ENCODE measurements around the gene ZNF215. TPM values are rescaled to one million over a fixed set of nuclear protein-coding genes. Genes with fewer than 3 reads are reported as not detected.

Gene ZNF215
- polyA plus RNA-seq = 3.3 to 6.1 TPM (median 5.3 TPM) in 3 replicates
- 2.8 TPM for polyA plus RNA-seq (2011; ENCODE audit: low read depth)
- polyA plus RNA-seq (2011; cell fraction: cytosol; rRNA removed) = 2.3 and 3.7 TPM in 2 replicates
- 9.4 and 12.0 TPM in 2 replicates for polyA plus RNA-seq (2011; cell fraction: nucleus; rRNA removed)
- 1.9 and 3.4 TPM in 2 replicates for polyA plus RNA-seq (2012; ENCODE audit: low replicate concordance)
- polyA minus RNA-seq = 5.4 to 10.3 TPM (median 6.1 TPM) in 3 replicates
- polyA minus RNA-seq (2011; cell fraction: cytosol; rRNA and poly(A)+ RNA removed) = 2.5 TPM
- 8.4 and 11.8 TPM in 2 replicates for polyA minus RNA-seq (2011; cell fraction: nucleus; rRNA and poly(A)+ RNA removed)

DNA sequence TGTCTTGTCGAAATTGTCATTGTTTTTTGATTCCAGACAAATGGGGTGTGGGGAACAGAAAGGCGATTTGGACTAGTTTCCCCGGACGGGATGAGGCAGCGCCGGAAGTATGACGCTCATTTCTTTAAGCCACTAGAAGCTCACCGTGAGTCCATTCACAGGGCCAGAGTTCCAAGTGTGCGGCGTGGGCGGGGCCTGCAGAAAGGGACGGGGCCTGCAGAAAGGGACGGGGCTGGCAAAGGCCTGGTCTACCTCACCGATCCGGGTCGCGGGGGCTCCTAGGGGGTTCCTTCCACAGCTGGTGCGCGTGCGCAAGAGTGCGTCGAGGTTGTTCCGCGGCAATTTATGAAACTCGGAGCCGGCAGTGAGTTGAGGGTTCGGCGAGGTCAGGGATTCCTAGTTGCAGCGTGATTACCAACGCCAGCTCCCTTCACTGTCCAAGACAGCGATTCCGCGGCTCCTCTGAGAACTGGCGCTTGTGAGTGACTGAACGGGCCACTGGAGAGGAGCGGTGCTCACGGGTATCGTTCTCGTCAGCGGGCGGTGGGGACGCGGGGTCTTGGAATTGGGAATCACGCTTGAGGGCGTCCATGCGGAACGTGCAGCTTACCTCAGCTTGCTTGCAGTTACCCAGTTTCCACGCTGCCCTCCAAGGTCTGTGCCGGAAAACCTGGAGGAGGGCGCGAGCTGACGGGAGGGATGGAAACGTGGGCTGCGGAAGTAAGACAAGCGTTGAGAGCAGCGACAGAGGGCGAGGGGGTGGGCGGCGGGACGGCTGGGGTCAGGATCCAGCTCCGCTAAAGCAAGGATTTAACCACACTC lies at the start of gene ZNF215:
Gene ZNF215 (plus strand): TSS at position 219 of the 822 bp plus-strand sequence. CDS start 5,847 bp downstream, outside the sequence.
- dilution Hi-C loops (cut with MboI; ENCODE audit: extremely low pct_ligation_motif_present, low sequenced_read_pairs) = no loop called here
- no peaks in the 10 kb centered on the region for H3K36me3 ChIP-seq (ENCODE audit: control insufficient read depth in 2 of 2, extremely low read depth in 1 of 2, insufficient read depth in 2 of 2, low read length in 2 of 2)
- H3K9me1 ChIP-seq (ENCODE audit: control insufficient read depth, extremely low read depth, insufficient read depth, low read length) = no peaks in the 10 kb centered on the region
- no peaks in the 10 kb centered on the region for H3K9me3 ChIP-seq (ENCODE audit: control insufficient read depth, low read depth, low read length)
- H3K4me3 ChIP-seq (ENCODE audit: control insufficient read depth in 2 of 3, extremely low read depth in 1 of 3, insufficient read depth in 2 of 3, low read depth in 1 of 3, low read length in 3 of 3) = peak within 1 kb of the TSS; percentile 56 to 82 (median 67)
- H3K27me3 ChIP-seq (ENCODE audit: control insufficient read depth, extremely low read depth, insufficient read depth, low read length) = no peaks in the 10 kb centered on the region
- peak within 1 kb of the TSS; percentile 75 for H3K9ac ChIP-seq (ENCODE audit: control insufficient read depth, extremely low read depth, insufficient read depth, low read length)
- TF ChIP-seq, protein P1, sequence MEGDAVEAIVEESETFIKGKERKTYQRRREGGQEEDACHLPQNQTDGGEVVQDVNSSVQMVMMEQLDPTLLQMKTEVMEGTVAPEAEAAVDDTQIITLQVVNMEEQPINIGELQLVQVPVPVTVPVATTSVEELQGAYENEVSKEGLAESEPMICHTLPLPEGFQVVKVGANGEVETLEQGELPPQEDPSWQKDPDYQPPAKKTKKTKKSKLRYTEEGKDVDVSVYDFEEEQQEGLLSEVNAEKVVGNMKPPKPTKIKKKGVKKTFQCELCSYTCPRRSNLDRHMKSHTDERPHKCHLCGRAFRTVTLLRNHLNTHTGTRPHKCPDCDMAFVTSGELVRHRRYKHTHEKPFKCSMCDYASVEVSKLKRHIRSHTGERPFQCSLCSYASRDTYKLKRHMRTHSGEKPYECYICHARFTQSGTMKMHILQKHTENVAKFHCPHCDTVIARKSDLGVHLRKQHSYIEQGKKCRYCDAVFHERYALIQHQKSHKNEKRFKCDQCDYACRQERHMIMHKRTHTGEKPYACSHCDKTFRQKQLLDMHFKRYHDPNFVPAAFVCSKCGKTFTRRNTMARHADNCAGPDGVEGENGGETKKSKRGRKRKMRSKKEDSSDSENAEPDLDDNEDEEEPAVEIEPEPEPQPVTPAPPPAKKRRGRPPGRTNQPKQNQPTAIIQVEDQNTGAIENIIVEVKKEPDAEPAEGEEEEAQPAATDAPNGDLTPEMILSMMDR (optimal IDR thresholded peaks at IDR 0.05 in 1 of 3, IDR thresholded peaks at IDR 0.05 in 1 of 3, conservative IDR thresholded peaks at IDR 0.05 in 1 of 3; ENCODE audit: extremely low read depth in 1 of 3, insufficient read depth in 2 of 3, low read length in 3 of 3) = no peak
- no peak for TF ChIP-seq EZH2 (IDR thresholded peaks at IDR 0.05; ENCODE audit: low read length)
- FAIRE-seq (peak; percentile 56), DNase-seq (ENCODE audit: low read depth, low spot score) (peak; percentile 40)
- peak within 1 kb of the TSS; percentile 64 for H3K27ac ChIP-seq (ENCODE audit: control insufficient read depth, insufficient read depth, low read length)
- H3K79me2 ChIP-seq (ENCODE audit: control insufficient read depth, insufficient read depth, low read length) = peaks cover 5% of the 10 kb centered on the region
- peak within 1 kb of the TSS; percentile 96 for H2AFZ ChIP-seq (ENCODE audit: control insufficient read depth, low read length)
- no peaks in the 10 kb centered on the region for H4K20me1 ChIP-seq (ENCODE audit: control insufficient read depth, extremely low read depth, insufficient read depth, low read length)
- peaks cover 3% of the 10 kb centered on the region for H3K4me1 ChIP-seq (ENCODE audit: control insufficient read depth, extremely low read depth, insufficient read depth, low read length)
- H3K4me2 ChIP-seq (ENCODE audit: control insufficient read depth, extremely low read depth, insufficient read depth, low read depth, low read length) = peak within 1 kb of the TSS; percentile 86

DNA sequence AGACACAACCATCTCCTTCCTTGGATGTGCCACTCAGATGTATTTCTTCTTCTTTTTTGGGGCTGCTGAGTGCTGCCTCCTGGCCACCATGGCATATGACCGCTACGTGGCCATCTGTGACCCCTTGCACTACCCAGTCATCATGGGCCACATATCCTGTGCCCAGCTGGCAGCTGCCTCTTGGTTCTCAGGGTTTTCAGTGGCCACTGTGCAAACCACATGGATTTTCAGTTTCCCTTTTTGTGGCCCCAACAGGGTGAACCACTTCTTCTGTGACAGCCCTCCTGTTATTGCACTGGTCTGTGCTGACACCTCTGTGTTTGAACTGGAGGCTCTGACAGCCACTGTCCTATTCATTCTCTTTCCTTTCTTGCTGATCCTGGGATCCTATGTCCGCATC lies 49.3 kb upstream of the ZNF215 start:
- Histone ChIP-seq H3K4me2 (ENCODE audit: control insufficient read depth, extremely low read depth, insufficient read depth, low read depth, low read length) (no peak overlapping the region), H3K4me3 (ENCODE audit: control insufficient read depth in 2 of 3, extremely low read depth in 1 of 3, insufficient read depth in 2 of 3, low read depth in 1 of 3, low read length in 3 of 3) (no peak overlapping the region), H3K27me3 (ENCODE audit: control insufficient read depth, extremely low read depth, insufficient read depth, low read length) (no peaks in the 10 kb centered on the region), H3K9ac (ENCODE audit: control insufficient read depth, extremely low read depth, insufficient read depth, low read length) (no peak overlapping the region), H4K20me1 (ENCODE audit: control insufficient read depth, extremely low read depth, insufficient read depth, low read length) (no peaks in the 10 kb centered on the region), H2AFZ (ENCODE audit: control insufficient read depth, low read length) (no peak overlapping the region), H3K4me1 (ENCODE audit: control insufficient read depth, extremely low read depth, insufficient read depth, low read length) (no peaks in the 10 kb centered on the region), H3K79me2 (ENCODE audit: control insufficient read depth, insufficient read depth, low read length) (no peaks in the 10 kb centered on the region), H3K9me1 (ENCODE audit: control insufficient read depth, extremely low read depth, insufficient read depth, low read length) (no peaks in the 10 kb centered on the region), H3K36me3 (ENCODE audit: control insufficient read depth in 2 of 2, extremely low read depth in 1 of 2, insufficient read depth in 2 of 2, low read length in 2 of 2) (no peaks in the 10 kb centered on the region), H3K27ac (ENCODE audit: control insufficient read depth, insufficient read depth, low read length) (no peak overlapping the region), H3K9me3 (ENCODE audit: control insufficient read depth, low read depth, low read length) (no peaks in the 10 kb centered on the region)
- DNase-seq (ENCODE audit: low read depth, low spot score) = no peak
- FAIRE-seq = no peak
- dilution Hi-C loops (cut with MboI; ENCODE audit: extremely low pct_ligation_motif_present, low sequenced_read_pairs) = no loop called here
- TF ChIP-seq, protein P1 (optimal IDR thresholded peaks at IDR 0.05 in 1 of 3, IDR thresholded peaks at IDR 0.05 in 1 of 3, conservative IDR thresholded peaks at IDR 0.05 in 1 of 3; ENCODE audit: extremely low read depth in 1 of 3, insufficient read depth in 2 of 3, low read length in 3 of 3) = no peak
- no peak for TF ChIP-seq EZH2 (IDR thresholded peaks at IDR 0.05; ENCODE audit: low read length)
